ENCODE data around the gene RDH14.

DNA sequence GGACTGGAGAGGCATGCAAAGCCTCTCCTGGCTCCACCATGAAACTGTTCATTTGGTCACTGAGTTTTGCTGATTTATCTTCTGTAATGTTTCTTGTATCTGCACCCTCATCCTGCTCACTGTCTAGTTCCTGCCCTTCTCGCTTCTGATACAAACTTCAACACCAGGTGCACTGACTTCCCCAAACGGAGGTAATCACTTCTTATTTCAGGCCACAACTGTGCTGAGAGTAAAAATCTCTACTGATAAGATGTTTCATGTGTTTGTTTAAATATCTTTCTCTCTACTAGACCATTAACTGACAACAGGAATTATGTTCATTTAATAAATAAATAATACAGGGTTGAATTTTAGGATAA lies 39.8 kb upstream of the RDH14 start:
- no peak for TF ChIP-seq EZH2 (IDR thresholded peaks at IDR 0.05; ENCODE audit: insufficient read depth, poor library complexity, severe bottlenecking)
- no peak for TF ChIP-seq EZH2phosphoT487 (IDR thresholded peaks at IDR 0.05; ENCODE audit: insufficient read depth, low read depth)
